Caco-2 (cell line): ENCODE measurements around the gene ITGB2. TPM values are rescaled to one million over a fixed set of nuclear protein-coding genes. Genes with fewer than 3 reads are reported as not detected.

Experiments used
- BruUV-seq: library from RNA; stranded (reverse); fragments of 400-500 nt; replicated peaks from 2 replicates; lab custom pipeline; 2021; lab: Mats Ljungman, UMichigan
- CTCF ChIA-PET: fragments of 300-600 bp; sonication (Branson Sonifier 250); formaldehyde crosslinking; loops from one replicate; lab custom pipeline; 2022; ENCODE audit warnings: antibody characterized with exemption; lab: Charles Lee
- POLR2A ChIA-PET: fragments of 300-600 bp; sonication (Branson Sonifier 250); formaldehyde crosslinking; loops from one replicate; lab custom pipeline; 2022; ENCODE audit warnings: antibody characterized with exemption; lab: Charles Lee
- DNase-seq, 2 experiments: peaks; one replicate each; pipeline versions ENCODE4 v3.0.0 to v3.0.0-alpha.2; 2020 to 2022
- H3K27me3 ChIP-seq: replicated peaks from 2 replicates; pipeline ENCODE4 v1.6.0; 2011; ENCODE audit warnings: low read length; ENCODE audit not compliant: control insufficient read depth, insufficient read depth
- H3K36me3 ChIP-seq: 2 replicates; pipeline ENCODE4 v1.5.1; 2011; ENCODE audit warnings: low read length; ENCODE audit not compliant: control insufficient read depth, insufficient read depth
- H3K4me1 ChIP-seq: fragments of 250-450 bp; sonication (Bioruptor Pico); 2 replicates; pipeline ENCODE4 v1.5.1; 2020; ENCODE audit warnings: mild to moderate bottlenecking
- H3K4me3 ChIP-seq: 2 replicates; pipeline ENCODE4 v1.5.1; 2011; ENCODE audit warnings: low read depth, mild to moderate bottlenecking, control low read depth, low read length
- H3K9me3 ChIP-seq: fragments of 250-450 bp; sonication (Bioruptor Pico); 2 replicates; pipeline ENCODE4 v1.5.1; 2020; ENCODE audit warnings: mild to moderate bottlenecking, moderate library complexity
- H3K27ac Mint-ChIP-seq: one replicate; pipeline ENCODE4 v1.8.0; 2022; ENCODE audit warnings: mixed read lengths; ENCODE audit not compliant: unreplicated experiment
- H3K27me3 Mint-ChIP-seq: one replicate; pipeline ENCODE4 v1.8.0; 2022; ENCODE audit warnings: mixed read lengths; ENCODE audit not compliant: insufficient read depth, unreplicated experiment
- H3K36me3 Mint-ChIP-seq: one replicate; pipeline ENCODE4 v1.8.0; 2022; ENCODE audit warnings: mild to moderate bottlenecking, mixed read lengths; ENCODE audit not compliant: insufficient read depth, unreplicated experiment
- H3K4me1 Mint-ChIP-seq: one replicate; pipeline ENCODE4 v1.8.0; 2022; ENCODE audit warnings: low read depth, mixed read lengths; ENCODE audit not compliant: unreplicated experiment
- H3K4me3 Mint-ChIP-seq: one replicate; pipeline ENCODE4 v1.8.0; 2022; ENCODE audit warnings: mild to moderate bottlenecking, moderate library complexity, mixed read lengths; ENCODE audit not compliant: unreplicated experiment
- H3K9me3 Mint-ChIP-seq: one replicate; pipeline ENCODE4 v1.8.0; 2022; ENCODE audit warnings: mixed read lengths; ENCODE audit not compliant: unreplicated experiment
- CTCF ChIP-seq, 2 experiments: fragments of 200-600 bp in 1 of 2; IDR thresholded peaks; 1 replicate in 1 of 2; 2 replicates in 1 of 2; pipeline versions ENCODE4 v1.5.1 to v1.8.0; 2011 to 2022; ENCODE audit warnings: antibody characterized with exemption in 1 of 2, control low read depth in 1 of 2, inconsistent platforms in 1 of 2, low read depth in 1 of 2, low read length in 1 of 2, mild to moderate bottlenecking in 1 of 2, moderate library complexity in 1 of 2; ENCODE audit not compliant: insufficient read depth in 1 of 2, severe bottlenecking in 1 of 2, unreplicated experiment in 1 of 2
- intact Hi-C: fragments of 100-400 bp; cut with micrococcal nuclease; formaldehyde crosslinking; loops from one replicate; pipeline ENCODE4 v1.10.0; 2022; ENCODE audit not compliant: unreplicated experiment
- total RNA-seq: library from RNA; stranded (reverse); gene quantifications from 2 replicates; pipeline ENCODE4 v1.2.3, GENCODE V29; 2022

Gene ITGB2
- total RNA-seq, 1 experiment from 2014 or later: 0.48 TPM

- Mint-ChIP-seq H3K9me3 (no peaks in the 10 kb centered on the region), H3K27ac (peak overlapping the region; percentile 45), H3K4me1 (no peaks in the 10 kb centered on the region), H3K4me3 (no peak overlapping the region), H3K36me3 (peaks cover 80% of the 10 kb centered on the region), H3K27me3 (no peaks in the 10 kb centered on the region)
- Histone ChIP-seq H3K4me1 (peaks cover 17% of the 10 kb centered on the region), H3K36me3 (no peaks in the 10 kb centered on the region; the same call in 1 of the 2 replicates), H3K9me3 (no peaks in the 10 kb centered on the region), H3K27me3 (no peaks in the 10 kb centered on the region), H3K4me3 (no peak overlapping the region)
- intact Hi-C loops: no loop called here
- ChIA-PET CTCF (no interaction called here), POLR2A (no interaction called here)
- peak in 1 of 2 experiments; percentile 27 for DNase-seq
- no peak for TF ChIP-seq CTCF (IDR thresholded peaks at IDR 0.05; ENCODE audit: insufficient read depth in 1 of 2, low read depth in 1 of 2, low read length in 1 of 2, severe bottlenecking in 1 of 2, unreplicated experiment in 1 of 2)
- no TSS peak for BruUV-seq
These were observed 66.9 kb downstream of the ITGB2 start for GRCh38 chr21:44853601-44854390.

DNA sequence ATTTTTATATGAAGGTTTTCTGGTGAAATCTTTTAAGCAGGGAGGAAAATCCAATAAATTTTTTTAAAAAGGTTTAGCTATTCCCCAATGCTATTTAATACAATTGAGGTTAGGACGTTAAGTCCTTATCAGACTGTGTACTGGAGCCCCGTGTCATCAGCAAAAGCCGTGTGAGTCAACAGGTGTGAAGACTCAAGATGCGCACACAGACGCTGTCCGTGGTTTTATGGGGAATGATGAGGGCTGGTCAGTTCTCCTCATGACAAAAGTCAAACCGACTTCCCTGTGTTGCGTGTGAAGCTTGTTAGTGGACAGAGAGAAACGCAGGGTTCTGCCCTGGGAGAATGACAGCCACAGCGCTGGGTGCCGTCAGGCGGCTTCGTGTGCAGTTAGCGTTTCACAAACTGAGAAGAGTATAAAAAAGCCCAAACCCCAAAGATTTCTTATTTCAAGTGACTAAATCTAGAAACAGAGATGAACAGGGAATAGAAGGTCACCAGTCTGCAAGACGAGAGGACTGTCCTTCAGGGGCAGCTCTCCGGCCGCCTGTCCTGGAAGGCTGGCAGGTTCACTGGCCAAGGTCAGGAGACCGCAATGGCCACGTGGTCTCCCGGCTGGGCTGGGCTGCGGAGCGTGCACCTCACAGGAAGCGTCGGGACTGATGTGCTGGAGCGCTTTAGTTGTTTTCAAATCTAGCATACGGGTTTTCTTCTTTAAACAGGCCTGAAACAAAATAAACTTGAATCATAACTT lies 69.6 kb downstream of the ITGB2 start:
- H3K4me3 Mint-ChIP-seq: no peak overlapping the region
- TF ChIP-seq CTCF (IDR thresholded peaks at IDR 0.05; ENCODE audit: insufficient read depth in 1 of 2, low read depth in 1 of 2, low read length in 1 of 2, severe bottlenecking in 1 of 2, unreplicated experiment in 1 of 2): no peak
- POLR2A ChIA-PET: no interaction called here
- Histone ChIP-seq H3K4me3 (no peak overlapping the region), H3K4me1 (peaks cover 26% of the 10 kb centered on the region), H3K9me3 (no peaks in the 10 kb centered on the region), H3K27me3 (no peaks in the 10 kb centered on the region), H3K36me3 (no peaks in the 10 kb centered on the region; the same call in 1 of the 2 replicates)
- no peak overlapping the region for H3K27ac Mint-ChIP-seq
- peaks cover 94% of the 10 kb centered on the region for H3K36me3 Mint-ChIP-seq
- H3K9me3 Mint-ChIP-seq: no peaks in the 10 kb centered on the region
- H3K4me1 Mint-ChIP-seq: no peaks in the 10 kb centered on the region
- CTCF ChIA-PET: no interaction called here
- intact Hi-C loops: no loop called here
- peak in 1 of 2 experiments; percentile 14 for DNase-seq
- BruUV-seq: no TSS peak
- H3K27me3 Mint-ChIP-seq: no peaks in the 10 kb centered on the region

GRCh38 chr21:44850208-44850800 lies 70.4 kb downstream of the ITGB2 start:
- no peak overlapping the region for H3K4me3 ChIP-seq
- BruUV-seq: no TSS peak

More at GRCh38 chr21:44850208-44850800, 70.4 kb downstream of the ITGB2 start:
- H3K9me3 Mint-ChIP-seq: no peaks in the 10 kb centered on the region
- Histone ChIP-seq H3K4me1 (peaks cover 33% of the 10 kb centered on the region), H3K36me3 (no peaks in the 10 kb centered on the region; the same call in 1 of the 2 replicates), H3K9me3 (no peaks in the 10 kb centered on the region), H3K27me3 (no peaks in the 10 kb centered on the region)
- DNase-seq: peak in 1 of 2 experiments; percentile 33
- H3K36me3 Mint-ChIP-seq: peaks cover 94% of the 10 kb centered on the region
- TF ChIP-seq CTCF (IDR thresholded peaks at IDR 0.05; ENCODE audit: insufficient read depth in 1 of 2, low read depth in 1 of 2, low read length in 1 of 2, severe bottlenecking in 1 of 2, unreplicated experiment in 1 of 2): no peak
- H3K4me1 Mint-ChIP-seq: no peaks in the 10 kb centered on the region
- no peak overlapping the region for H3K27ac Mint-ChIP-seq
- H3K27me3 Mint-ChIP-seq: no peaks in the 10 kb centered on the region
- POLR2A ChIA-PET: no interaction called here
- CTCF ChIA-PET: no interaction called here
- intact Hi-C loops: no loop called here
- no peak overlapping the region for H3K4me3 Mint-ChIP-seq
